ENCODE data around the gene ARHGDIB. TPM values are rescaled to one million over a fixed set of nuclear protein-coding genes. Genes with fewer than 3 reads are reported as not detected.

ARHGDIB gene
- total RNA-seq, 6 donors from 2014 or later, result 169 to 307 (median 211) TPM

DNA sequence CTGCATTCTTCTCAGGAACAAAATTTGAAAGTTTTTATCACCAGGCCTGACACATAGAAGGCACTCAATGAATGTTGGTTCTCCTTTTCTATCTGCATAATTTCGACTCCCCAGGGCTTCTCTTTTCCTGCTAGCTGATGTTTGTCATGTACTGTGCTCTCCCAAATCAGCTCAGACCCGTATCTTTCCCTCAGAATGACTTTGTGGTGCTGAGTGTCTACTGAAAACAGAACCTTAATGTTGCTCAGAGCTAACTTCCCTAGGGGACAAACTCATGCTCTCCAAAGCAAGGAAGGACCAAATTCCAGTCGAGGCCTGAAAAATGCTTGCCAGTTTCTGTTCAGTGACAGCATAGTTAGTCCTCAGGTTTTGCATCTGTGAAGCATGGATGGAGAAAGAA lies 1.9 kb downstream of the ARHGDIB start:
- Histone ChIP-seq H3K27ac (peak overlapping the region; percentile 81 to 91 (median 85)), H3K36me3 (no peaks in the 10 kb centered on the region), H3K4me1 (peaks cover 35 to 65% (median 52%) of the 10 kb centered on the region in 4 donors), H3K4me3 (peak overlapping the region in 3 of 4 donors; percentile 39 to 54 (median 49)), H3K27me3 (no peaks in the 10 kb centered on the region), H3K9me3 (no peaks in the 10 kb centered on the region)
- no peak for TF ChIP-seq POLR2AphosphoS5 (IDR thresholded peaks at IDR 0.05)
- TF ChIP-seq POLR2A (IDR thresholded peaks at IDR 0.05), result no peak
- TF ChIP-seq CTCF (IDR thresholded peaks at IDR 0.05), result no peak
- TF ChIP-seq EP300 (IDR thresholded peaks at IDR 0.05), result no peak
- peak in 1 of 2 donors; percentile 32 for ATAC-seq (ENCODE audit: low FRiP score in 2 of 2)
- WGBS, 2 donors, result 37 to 46% methylated on average over 3 of the region's 3 CpGs
- DNase-seq, result no peak

- no peak for ATAC-seq (ENCODE audit: low FRiP score in 2 of 2)
- peak overlapping the region in 3 of 4 donors; percentile 39 to 54 (median 49) for H3K4me3 ChIP-seq
- H3K36me3 ChIP-seq, result no peaks in the 10 kb centered on the region
- H3K9me3 ChIP-seq, result no peaks in the 10 kb centered on the region
- 60 to 90% methylated on average over 9 to 10 of the region's 10 CpGs for WGBS, 2 donors
- peaks cover 38 to 69% (median 54%) of the 10 kb centered on the region in 4 donors for H3K4me1 ChIP-seq
- peak overlapping the region; percentile 81 to 91 (median 85) for H3K27ac ChIP-seq
- H3K27me3 ChIP-seq, result no peaks in the 10 kb centered on the region
- no peak for DNase-seq
- TF ChIP-seq CTCF (IDR thresholded peaks at IDR 0.05) (no peak), EP300 (IDR thresholded peaks at IDR 0.05) (no peak), POLR2AphosphoS5 (IDR thresholded peaks at IDR 0.05) (no peak)
These were observed 2.3 kb downstream of the ARHGDIB start for GRCh38 chr12:14959126-14959440.

DNA sequence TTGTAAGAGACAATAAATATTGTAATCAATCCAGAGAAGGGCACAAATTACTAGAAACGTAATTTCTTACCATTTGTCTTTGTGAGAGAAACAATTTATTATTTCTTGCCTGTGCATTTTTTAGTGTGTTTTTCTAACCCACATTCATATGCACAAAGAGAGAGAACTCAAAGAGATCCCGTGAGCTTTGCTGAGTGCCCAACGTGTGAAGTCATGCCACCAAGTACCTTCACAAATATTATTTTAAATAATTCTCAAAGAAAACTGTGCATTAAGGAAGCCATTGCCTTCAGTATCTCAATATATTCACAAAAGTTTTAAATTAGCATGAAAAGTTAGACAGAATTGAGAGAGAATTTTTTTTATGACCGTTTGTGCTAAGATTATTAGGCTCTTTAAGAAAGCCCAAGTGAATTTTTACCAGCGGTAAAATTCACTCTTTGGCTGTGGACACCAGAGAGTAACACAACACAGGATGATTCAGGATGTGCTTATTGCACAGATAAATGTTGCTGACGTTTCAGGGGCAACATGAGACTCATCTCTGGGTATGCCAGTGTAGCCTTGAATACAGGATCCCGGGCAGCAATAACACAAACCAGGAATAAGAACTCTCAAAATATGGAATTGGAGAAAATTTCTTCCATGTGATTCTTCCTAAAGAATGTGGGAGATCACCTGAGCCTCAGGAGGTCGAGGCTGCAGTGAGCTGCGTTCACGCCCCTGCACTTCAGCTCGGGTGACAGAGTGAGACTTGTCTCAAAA lies 2.9 kb downstream of the ARHGDIB start:
- Histone ChIP-seq H3K4me3 (peak overlapping the region in 3 of 4 donors; percentile 3 to 54 (median 49)), H3K27me3 (no peaks in the 10 kb centered on the region), H3K27ac (peak overlapping the region; percentile 81 to 91 (median 85)), H3K36me3 (no peaks in the 10 kb centered on the region), H3K9me3 (no peaks in the 10 kb centered on the region), H3K4me1 (peaks cover 43 to 75% (median 60%) of the 10 kb centered on the region in 4 donors)
- DNase-seq (no peak), ATAC-seq (ENCODE audit: low FRiP score in 2 of 2) (no peak)
- 58 to 60% methylated on average over 11 of the region's 11 CpGs for WGBS, 2 donors
- TF ChIP-seq POLR2AphosphoS5 (IDR thresholded peaks at IDR 0.05), result no peak
- TF ChIP-seq POLR2A (IDR thresholded peaks at IDR 0.05), result no peak
- TF ChIP-seq CTCF (IDR thresholded peaks at IDR 0.05), result no peak

- ATAC-seq (ENCODE audit: low FRiP score in 2 of 2), result no peak
- no peaks in the 10 kb centered on the region for H3K36me3 ChIP-seq
- H3K9me3 ChIP-seq, result no peaks in the 10 kb centered on the region
- no peaks in the 10 kb centered on the region for H3K27me3 ChIP-seq
- 44 to 52% methylated on average over 5 of the region's 5 CpGs for WGBS, 2 donors
- H3K27ac ChIP-seq, result peak overlapping the region; percentile 81 to 91 (median 85)
- TF ChIP-seq CTCF (IDR thresholded peaks at IDR 0.05), result no peak
- TF ChIP-seq POLR2A (IDR thresholded peaks at IDR 0.05), result no peak
- no peak for TF ChIP-seq EP300 (IDR thresholded peaks at IDR 0.05)
- no peak for TF ChIP-seq POLR2AphosphoS5 (IDR thresholded peaks at IDR 0.05)
- no peak for DNase-seq
- H3K4me1 ChIP-seq, result peaks cover 46 to 83% (median 67%) of the 10 kb centered on the region in 4 donors
- H3K4me3 ChIP-seq, result peak overlapping the region in 2 of 4 donors; percentile 49 to 54
These were observed 3.7 kb downstream of the ARHGDIB start for GRCh38 chr12:14957551-14958168.
